ENCODE results near the gene SRPK2.

SRPK2 gene

GRCh38 chr7:105097619-105098018, 291.1 kb downstream of the SRPK2 start:
- DNase-seq (ENCODE audit: low read depth), result peak; percentile 94

GRCh38 chr7:105096306-105096705, 292.4 kb downstream of the SRPK2 start:
- DNase-seq (ENCODE audit: low read depth), result no peak

- DNase-seq (ENCODE audit: low read depth), result no peak
Measured at GRCh38 chr7:105094966-105095365, 293.8 kb downstream of the SRPK2 start.

- DNase-seq (ENCODE audit: low read depth), result no peak
Measured at GRCh38 chr7:105088456-105088855, 300.3 kb downstream of the SRPK2 start.

GRCh38 chr7:105087981-105088380, 300.7 kb downstream of the SRPK2 start:
- peak; percentile 15 for DNase-seq (ENCODE audit: low read depth)

- DNase-seq (ENCODE audit: low read depth), result no peak
Measured at GRCh38 chr7:105086850-105087249, 301.9 kb downstream of the SRPK2 start.

- no peak for DNase-seq (ENCODE audit: low read depth)
Measured at GRCh38 chr7:105084581-105084980, 304.1 kb downstream of the SRPK2 start.

- no peak for DNase-seq (ENCODE audit: low read depth)
Measured at GRCh38 chr7:105079348-105079747, 309.4 kb downstream of the SRPK2 start.

GRCh38 chr7:105073143-105073542, 315.6 kb downstream of the SRPK2 start:
- DNase-seq (ENCODE audit: low read depth), result no peak

- no peak for DNase-seq (ENCODE audit: low read depth)
Measured at GRCh38 chr7:105068886-105069285, 319.8 kb downstream of the SRPK2 start.

- no peak for DNase-seq (ENCODE audit: low read depth)
Measured at GRCh38 chr7:105067691-105068090, 321.0 kb downstream of the SRPK2 start.

Data from iris pigment epithelial cell (primary cell).